ENCODE results near the gene CCDC136.

CCDC136 gene

GRCh38 chr7:128767475-128768110 lies 24.2 kb upstream of the CCDC136 start:
- no peak overlapping the region for H3K4me3 ChIP-seq (ENCODE audit: low read length)
- no peak for TF ChIP-seq ZNF274 (IDR thresholded peaks at IDR 0.05; ENCODE audit: low read depth, low read length)

GRCh38 chr7:128770233-128770632 lies 21.5 kb upstream of the CCDC136 start:
- no peak overlapping the region for H3K4me3 ChIP-seq (ENCODE audit: low read length)
- TF ChIP-seq ZNF274 (IDR thresholded peaks at IDR 0.05; ENCODE audit: low read depth, low read length): no peak

GRCh38 chr7:128773604-128774003 lies 18.2 kb upstream of the CCDC136 start:
- no peak overlapping the region for H3K4me3 ChIP-seq (ENCODE audit: low read length)
- TF ChIP-seq ZNF274 (IDR thresholded peaks at IDR 0.05; ENCODE audit: low read depth, low read length): no peak

- TF ChIP-seq ZNF274 (IDR thresholded peaks at IDR 0.05; ENCODE audit: low read depth, low read length): no peak
- H3K4me3 ChIP-seq (ENCODE audit: low read length): no peak overlapping the region
Observed at GRCh38 chr7:128774029-128774689, 17.6 kb upstream of the CCDC136 start.

GRCh38 chr7:128774921-128775320 lies 16.8 kb upstream of the CCDC136 start:
- TF ChIP-seq ZNF274 (IDR thresholded peaks at IDR 0.05; ENCODE audit: low read depth, low read length): no peak
- H3K4me3 ChIP-seq (ENCODE audit: low read length): no peak overlapping the region

- TF ChIP-seq ZNF274 (IDR thresholded peaks at IDR 0.05; ENCODE audit: low read depth, low read length): no peak
- no peak within 1 kb of the TSS for H3K4me3 ChIP-seq (ENCODE audit: low read length)
Observed at GRCh38 chr7:128775744-128776474, 15.9 kb upstream of the CCDC136 start, which contains the start of gene OPN1SW. Gene OPN1SW, minus strand, starts transcription at chr7:128775794. Its CDS starts 13 bp downstream, at chr7:128775781.

GRCh38 chr7:128777156-128778123 lies 14.3 kb upstream of the CCDC136 start:
- TF ChIP-seq ZNF274 (IDR thresholded peaks at IDR 0.05; ENCODE audit: low read depth, low read length): no peak
- H3K4me3 ChIP-seq (ENCODE audit: low read length): no peak overlapping the region

- TF ChIP-seq ZNF274 (IDR thresholded peaks at IDR 0.05; ENCODE audit: low read depth, low read length): no peak
- no peak overlapping the region for H3K4me3 ChIP-seq (ENCODE audit: low read length)
Observed at GRCh38 chr7:128778946-128779345, 12.8 kb upstream of the CCDC136 start.

- no peak overlapping the region for H3K4me3 ChIP-seq (ENCODE audit: low read length)
- TF ChIP-seq ZNF274 (IDR thresholded peaks at IDR 0.05; ENCODE audit: low read depth, low read length): no peak
Observed at GRCh38 chr7:128781126-128781525, 10.6 kb upstream of the CCDC136 start.

GRCh38 chr7:128781851-128782250 lies 9.9 kb upstream of the CCDC136 start:
- no peak overlapping the region for H3K4me3 ChIP-seq (ENCODE audit: low read length)
- TF ChIP-seq ZNF274 (IDR thresholded peaks at IDR 0.05; ENCODE audit: low read depth, low read length): no peak

- no peak for TF ChIP-seq ZNF274 (IDR thresholded peaks at IDR 0.05; ENCODE audit: low read depth, low read length)
- H3K4me3 ChIP-seq (ENCODE audit: low read length): no peak overlapping the region
Observed at GRCh38 chr7:128783143-128783861, 8.5 kb upstream of the CCDC136 start.

GRCh38 chr7:128785738-128786137 lies 6.0 kb upstream of the CCDC136 start:
- no peak for TF ChIP-seq ZNF274 (IDR thresholded peaks at IDR 0.05; ENCODE audit: low read depth, low read length)
- H3K4me3 ChIP-seq (ENCODE audit: low read length): no peak overlapping the region

Data from GM08714 (cell line).